GM19372 (cell line): Measurements from ENCODE around the gene PRDM10.
A peak's percentile ranks its signal among the peaks of the same experiment; 100 is the strongest.
"Not testable (repeated sequence)": the region's sequence is repeated elsewhere in the genome, so short reads cannot be mapped to it uniquely, and the experiment has no call there.

Source experiments
- ATAC-seq: cut with Tn5 transposase; IDR thresholded peaks from one replicate; pipeline ENCODE4 v1.9.1; 2021; ENCODE audit warnings: mild to moderate bottlenecking, low read depth, moderate library complexity; ENCODE audit not compliant: unreplicated experiment

PRDM10 gene, protein sequence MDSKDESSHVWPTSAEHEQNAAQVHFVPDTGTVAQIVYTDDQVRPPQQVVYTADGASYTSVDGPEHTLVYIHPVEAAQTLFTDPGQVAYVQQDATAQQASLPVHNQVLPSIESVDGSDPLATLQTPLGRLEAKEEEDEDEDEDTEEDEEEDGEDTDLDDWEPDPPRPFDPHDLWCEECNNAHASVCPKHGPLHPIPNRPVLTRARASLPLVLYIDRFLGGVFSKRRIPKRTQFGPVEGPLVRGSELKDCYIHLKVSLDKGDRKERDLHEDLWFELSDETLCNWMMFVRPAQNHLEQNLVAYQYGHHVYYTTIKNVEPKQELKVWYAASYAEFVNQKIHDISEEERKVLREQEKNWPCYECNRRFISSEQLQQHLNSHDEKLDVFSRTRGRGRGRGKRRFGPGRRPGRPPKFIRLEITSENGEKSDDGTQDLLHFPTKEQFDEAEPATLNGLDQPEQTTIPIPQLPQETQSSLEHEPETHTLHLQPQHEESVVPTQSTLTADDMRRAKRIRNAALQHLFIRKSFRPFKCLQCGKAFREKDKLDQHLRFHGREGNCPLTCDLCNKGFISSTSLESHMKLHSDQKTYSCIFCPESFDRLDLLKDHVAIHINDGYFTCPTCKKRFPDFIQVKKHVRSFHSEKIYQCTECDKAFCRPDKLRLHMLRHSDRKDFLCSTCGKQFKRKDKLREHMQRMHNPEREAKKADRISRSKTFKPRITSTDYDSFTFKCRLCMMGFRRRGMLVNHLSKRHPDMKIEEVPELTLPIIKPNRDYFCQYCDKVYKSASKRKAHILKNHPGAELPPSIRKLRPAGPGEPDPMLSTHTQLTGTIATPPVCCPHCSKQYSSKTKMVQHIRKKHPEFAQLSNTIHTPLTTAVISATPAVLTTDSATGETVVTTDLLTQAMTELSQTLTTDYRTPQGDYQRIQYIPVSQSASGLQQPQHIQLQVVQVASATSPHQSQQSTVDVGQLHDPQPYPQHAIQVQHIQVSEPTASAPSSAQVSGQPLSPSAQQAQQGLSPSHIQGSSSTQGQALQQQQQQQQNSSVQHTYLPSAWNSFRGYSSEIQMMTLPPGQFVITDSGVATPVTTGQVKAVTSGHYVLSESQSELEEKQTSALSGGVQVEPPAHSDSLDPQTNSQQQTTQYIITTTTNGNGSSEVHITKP

DNA sequence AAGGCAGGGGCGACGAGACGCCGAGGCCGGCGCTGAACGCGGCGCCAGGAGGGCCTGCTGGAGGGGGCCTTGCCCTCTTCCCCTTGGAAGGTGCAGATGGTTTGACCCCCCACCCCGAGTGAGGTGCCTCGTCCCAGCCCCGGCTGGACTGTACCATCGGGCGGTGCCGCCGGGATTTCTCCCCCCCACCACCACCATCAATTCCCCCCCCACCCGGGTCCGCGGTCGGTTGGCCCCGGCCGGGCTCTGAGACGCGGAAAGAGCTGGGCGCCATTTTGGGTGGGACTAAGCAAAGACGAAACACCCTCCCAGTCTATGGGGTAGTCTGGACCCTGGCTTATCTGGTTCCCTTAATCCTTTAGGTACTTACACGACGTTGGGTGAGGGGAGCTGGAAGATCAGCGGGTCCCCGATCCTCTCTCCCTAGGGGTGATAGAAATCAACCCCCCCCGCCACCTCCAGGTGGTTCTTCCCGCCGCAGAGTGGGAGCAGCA lies at the start of gene PRDM10:
TSS of gene PRDM10 (minus strand) at position 484 of the 494 bp plus-strand sequence. CDS start 41,871 bp downstream, outside the sequence.
- ATAC-seq = peak; percentile 39

DNA sequence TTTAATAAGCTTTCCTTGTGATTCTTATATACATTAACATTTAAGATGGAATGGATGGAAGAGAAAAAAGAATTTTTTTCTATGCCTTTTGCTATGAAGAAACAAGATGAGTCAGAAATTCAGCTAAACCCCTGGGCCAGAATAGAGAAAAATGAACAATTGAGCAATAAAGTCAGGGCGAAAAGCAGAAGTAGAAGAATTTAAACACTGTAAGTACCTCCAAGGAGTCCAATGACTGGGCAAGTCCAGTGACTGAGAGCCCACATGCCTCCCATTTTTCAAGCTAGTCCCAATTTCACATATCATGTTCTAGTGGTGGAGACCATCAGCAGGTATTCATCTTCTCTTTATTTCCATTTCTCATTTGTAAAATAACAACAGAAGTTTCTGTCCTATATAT lies 48.4 kb upstream of the PRDM10 start:
- ATAC-seq = no peak

DNA sequence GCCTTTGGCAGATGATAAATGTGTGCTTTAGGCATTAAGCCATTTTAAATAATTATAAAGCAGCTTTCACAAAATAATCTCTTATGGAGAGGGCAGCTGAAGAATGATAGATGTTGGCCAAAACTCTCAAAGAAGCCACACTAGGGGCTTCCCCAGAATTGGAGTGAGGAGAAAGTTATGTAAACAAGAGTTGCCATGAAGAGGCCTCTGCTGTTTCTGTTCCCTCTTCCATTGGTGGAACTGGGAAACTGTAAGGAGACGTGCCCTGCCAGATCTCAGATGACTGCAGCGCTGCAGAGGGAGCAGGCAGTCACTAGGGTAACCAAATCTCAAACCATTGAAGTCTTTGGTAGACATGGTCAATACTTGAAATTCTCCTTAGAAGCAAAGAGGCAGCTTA lies 47.6 kb upstream of the PRDM10 start:
- ATAC-seq = no peak

DNA sequence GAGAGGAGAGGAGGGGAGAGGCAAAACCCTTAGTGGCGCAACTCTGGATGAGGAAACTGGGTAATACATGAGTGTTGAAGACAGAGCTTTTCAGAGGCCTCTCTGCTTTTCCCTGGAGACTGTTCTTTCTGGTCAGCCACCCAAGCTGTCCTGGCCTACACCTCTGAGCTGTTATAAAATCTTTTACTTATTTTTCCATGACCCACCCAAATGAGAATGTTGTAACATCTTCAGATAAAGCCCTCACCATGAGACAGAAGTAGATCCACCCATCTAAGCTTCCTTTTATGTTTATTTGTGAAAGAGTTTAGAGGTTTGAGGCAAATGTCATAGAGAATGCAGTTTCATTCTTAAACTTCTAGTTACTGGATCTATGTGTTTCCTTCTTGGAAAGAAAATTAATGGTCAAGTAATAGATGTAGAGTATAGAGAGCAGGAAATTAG lies 46.7 kb upstream of the PRDM10 start:
- ATAC-seq = no peak

DNA sequence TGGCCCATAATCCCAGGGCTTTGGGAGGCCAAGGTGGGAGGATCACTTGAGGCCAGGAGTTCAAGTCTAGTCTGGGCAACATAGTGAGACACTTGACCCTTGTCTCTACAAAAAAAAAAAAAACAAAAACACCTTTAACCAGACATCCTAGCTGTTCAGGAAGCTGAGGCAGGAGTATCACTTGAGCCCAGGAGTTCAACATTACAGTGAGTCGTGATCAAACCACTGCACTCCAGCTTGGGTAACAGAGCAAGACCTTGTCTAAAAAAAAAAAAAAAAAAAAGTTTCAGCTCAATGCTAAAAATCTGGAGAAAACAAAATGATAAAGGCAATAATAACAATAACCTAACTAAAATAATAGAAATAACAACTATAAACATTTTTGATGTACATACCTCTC lies 44.5 kb upstream of the PRDM10 start:
- no peak for ATAC-seq

DNA sequence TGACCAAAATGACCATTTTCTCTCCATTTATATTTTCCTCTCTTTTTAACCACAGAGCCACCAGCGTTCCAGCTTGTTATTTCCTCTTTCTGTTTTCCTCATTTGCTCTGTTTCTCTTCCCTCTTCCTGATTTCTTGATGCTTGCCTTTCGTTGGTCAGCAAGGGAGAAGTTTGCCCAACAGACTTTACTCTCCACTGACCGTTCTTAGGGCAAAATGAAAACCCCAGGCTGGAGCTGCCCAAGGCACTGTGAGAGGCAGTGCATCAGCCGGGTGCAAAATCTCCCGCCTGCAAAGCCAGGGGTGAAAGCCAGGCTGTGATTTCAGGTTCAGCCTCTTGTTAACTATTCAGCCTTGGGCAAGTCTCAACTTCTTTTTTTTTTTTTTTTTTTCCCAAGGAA lies 40.9 kb upstream of the PRDM10 start:
- no peak for ATAC-seq

DNA sequence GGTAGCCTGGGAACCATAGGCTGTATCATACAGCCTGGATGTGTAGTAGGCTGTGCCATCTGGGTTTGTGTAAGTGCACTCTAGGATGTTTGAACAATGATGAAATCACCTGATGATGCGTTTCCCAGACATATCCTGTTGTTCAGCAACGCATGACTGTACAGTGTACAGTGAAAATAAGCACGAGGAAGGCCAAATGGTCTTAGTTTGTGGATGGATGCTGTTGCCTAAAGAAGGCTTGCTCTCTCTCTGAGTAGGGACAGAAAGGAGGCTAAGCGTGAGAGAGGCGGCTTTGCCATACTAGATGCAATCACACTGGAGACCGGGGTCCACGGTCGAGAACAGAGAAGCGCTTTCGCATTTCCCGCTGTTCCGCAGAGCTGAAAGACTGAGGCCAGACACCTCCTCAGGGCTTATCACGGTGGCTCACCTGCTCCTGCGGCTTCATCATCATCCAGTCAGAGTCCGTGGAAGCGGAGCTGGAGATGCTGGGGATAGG lies 39.5 kb upstream of the PRDM10 start:
- ATAC-seq = no peak

DNA sequence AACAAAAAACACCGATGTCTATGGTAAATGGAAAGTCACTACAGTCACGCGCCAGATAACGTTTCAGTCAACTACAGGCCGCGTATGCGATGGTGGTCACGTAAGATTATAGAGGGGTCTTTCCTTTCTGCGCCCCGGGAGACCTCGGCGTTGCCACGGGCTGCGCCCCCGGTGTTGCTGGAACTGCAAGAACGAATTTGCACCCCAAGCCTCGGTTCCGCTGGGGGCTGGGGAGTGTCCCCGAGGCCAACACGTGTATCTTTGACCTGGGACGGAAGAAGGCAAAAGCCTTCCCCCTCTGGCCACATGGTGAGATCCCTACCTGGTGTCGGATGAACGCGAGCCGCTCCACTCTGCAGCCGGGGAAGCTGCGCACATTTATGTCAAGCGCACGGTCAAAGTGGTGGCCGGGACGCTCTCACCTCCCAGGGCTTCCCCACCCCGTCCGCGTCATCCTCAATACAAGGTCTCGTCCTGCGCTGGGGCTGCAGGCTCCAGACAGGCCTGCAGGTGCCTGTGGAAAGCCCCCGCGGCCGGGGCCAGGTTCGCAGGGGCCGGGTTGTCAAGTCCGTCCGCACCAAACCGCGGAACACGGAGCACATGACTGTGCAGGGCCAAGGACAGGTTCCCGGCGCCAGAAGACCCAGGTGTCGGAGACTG lies 37.8 kb upstream of the PRDM10 start:
- ATAC-seq = no peak

DNA sequence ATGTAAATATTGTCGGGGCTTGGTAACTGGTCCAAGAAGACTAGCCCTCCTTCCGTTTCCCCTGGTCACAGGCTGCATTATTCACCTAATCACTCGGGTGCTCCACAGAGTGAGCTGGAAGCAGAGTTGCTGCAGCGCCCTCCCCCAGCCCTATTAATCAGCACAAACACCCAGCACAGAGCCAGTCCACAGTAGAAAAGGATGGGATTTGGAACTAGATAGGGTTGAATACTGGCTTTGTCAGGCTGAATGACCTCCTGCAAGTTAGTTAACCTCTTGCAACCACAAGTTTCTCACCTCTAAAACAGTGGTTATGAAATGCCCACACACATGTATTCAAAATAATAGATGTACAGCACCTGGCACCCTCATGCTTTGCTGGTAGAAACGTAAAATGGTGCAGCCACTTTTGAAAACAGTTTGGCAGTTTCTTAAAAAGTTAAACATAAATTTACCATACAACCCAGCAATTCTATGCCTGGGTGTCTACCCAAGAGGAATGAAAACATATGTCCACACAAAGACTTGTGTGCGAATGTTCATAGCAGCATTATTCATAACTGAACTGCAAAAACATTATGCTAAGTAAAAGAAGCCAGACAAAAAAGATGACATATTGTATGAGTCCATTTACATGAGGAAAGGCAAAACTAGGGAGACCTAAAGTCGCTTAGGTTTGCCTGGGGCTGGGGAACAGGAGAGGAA lies 35.4 kb upstream of the PRDM10 start:
- ATAC-seq = no peak

DNA sequence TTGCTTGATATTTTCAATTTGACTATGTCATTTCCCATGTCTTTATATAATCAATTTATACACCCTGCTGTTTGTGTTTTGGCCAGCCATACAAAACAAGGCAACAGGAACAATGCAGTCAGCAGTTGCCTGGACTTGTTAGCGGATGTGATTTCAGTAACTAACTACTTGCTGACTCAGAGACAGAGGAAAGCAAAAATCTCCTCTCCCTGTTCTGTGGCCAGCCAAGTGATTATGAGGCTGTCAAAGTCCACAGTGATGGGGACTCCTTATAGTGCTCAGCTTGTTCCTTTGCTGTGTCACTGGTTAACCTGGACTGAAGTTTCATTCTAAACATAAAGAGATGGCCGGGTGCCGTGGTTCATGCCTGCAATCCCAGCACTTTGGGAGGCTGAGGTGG lies 34.4 kb upstream of the PRDM10 start:
- no peak for ATAC-seq

DNA sequence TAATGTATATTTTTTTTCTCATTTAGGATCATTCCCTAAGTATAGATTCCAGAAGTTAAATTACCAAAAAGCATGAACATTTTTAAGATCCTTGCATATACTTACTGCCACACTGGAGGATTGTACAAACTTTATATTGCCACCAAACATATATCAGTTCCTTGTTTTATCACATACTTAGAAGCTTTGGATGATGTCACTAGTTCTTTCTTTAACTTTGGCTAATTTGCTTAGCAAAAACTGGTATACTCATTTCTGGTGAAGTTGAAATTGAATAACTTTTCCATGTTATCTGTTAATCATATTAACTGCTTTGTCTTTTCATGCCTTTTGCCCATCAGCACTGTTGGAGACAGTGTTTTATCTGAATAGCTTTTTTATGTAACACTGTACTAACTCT lies 31.6 kb upstream of the PRDM10 start:
- no peak for ATAC-seq

DNA sequence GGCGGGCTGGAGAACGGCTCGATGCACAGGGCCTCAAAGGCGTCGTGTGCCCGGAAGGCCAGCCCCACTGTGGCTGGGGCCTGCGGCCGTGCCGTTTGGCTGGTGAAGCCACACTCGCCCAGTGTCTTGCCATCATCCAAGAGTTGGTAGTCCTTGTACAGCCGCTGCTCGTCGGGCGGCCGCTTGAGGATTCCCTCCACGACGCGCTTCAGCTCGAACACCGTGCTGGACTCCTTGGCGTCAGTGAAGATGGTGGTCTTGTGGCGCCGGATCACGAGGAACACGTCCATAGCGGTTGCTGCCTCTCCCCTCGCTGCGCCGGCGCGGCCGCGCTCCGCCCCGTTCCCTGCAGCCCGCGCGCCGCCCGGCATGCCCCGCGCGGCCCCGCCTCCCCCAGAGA lies 30.3 kb upstream of the PRDM10 start:
- no peak for ATAC-seq

DNA sequence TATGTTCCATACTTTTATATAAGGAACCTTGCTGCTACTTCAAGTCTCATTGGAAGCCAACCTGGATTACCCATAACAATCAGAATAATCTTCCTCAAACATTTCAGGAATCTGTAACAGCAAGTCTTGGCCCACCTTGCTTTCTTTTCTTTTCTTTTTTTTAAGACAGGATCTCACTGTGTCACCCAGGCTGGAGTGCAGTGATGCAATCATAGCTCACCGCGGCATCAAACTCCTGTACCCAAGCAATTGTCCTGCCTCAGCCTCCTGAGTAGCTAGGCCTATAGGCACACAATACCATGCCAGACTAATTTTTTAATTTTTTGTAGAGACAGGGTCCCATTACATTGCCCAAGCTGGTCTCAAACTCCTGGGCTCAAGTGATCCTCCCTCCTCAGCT lies 29.3 kb upstream of the PRDM10 start:
- no peak for ATAC-seq

DNA sequence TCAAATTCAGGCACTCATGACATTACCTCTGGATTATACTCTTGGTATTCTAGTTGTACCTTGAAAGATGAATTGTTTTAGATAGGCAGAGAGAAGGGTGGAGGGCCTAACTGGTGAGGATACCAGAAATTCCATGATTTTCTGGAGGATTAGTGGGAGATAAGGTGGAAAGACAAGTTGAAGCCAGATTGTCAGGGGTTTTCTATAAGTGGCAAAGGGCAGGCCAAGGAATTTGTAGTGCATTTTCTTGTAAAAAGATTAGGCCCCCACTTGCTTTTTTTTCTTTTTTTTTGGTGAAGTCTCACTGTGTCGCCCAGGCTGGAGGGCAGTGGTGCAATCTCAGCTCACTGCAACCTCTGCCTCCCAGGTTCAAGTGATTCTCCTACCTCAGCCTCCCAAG lies 28.4 kb upstream of the PRDM10 start:
- ATAC-seq = no peak

DNA sequence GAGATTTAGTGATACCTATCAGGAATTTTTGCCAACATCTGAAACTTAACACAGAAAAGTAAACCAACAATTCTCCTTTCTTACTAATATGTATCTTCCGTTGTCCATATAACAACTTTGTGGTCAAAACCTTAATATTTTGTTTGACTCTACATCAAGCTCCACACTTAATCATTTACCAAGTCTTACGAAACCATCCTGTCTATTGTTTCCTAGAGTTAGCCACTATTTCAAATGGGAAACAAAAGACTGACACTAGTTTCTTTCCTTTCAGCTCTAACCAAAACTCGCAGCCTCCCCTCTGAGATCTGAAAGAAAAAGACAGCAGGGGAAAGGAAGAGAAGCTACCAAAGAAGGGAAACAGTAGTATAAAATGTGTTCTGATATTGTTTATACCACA lies 26.5 kb upstream of the PRDM10 start:
- no peak for ATAC-seq

DNA sequence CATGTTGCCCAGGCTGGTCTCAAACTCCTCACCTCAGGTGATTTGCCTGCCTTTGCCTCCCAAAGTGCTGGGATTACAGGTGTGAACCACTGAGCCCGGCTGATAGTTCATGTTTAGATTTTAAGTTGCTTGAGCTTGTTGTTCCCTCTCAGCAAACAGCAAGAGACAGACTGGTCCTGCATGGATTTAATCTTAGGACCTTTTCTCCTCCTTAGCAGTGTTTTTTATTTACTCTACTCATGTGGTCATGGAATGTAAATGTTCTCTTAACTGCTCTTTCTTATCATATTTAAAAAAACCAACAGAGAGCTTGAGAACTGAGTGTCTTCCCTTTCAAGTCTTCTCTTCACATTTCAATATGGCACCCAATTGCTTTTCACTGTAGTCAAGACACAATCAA lies 22.7 kb upstream of the PRDM10 start:
- ATAC-seq = no peak

DNA sequence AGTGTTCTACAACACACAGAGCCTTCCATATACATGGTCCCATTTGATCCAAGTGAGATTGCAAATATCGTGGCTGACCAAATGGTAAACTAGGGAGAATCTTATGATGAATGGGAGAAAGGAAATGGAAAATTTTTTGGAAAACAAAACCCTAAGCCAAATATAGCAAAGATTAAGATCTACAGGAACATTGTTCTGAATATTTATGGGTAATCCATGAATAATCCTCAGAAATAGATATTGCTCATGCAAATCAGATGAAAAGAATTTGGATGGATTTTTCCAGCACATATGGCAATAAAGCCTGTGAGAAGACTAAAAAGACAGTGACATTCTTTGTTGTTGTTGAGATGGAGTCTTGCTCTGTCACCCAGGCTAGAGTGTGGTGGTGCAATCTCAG lies 21.7 kb upstream of the PRDM10 start:
- no peak for ATAC-seq

DNA sequence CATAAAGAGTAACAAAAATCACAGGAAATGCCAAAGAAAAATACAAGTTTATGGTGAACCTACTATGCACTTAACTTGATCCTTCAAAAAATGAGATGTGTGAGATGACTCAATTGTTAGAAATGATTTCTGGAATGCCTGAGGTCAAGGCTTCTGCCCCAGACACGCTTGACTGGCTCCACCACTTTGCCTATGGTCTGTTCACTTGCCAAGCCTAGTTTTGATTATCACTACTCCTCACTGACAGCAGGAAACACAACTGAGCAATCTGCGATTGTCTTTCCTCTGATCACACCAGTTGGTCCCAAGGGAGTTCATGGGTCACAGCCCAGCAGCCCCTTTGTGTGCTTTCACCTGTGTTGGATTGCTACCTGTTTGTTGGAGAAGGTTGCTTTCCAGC lies 20.6 kb upstream of the PRDM10 start:
- peak; percentile 84 for ATAC-seq

DNA sequence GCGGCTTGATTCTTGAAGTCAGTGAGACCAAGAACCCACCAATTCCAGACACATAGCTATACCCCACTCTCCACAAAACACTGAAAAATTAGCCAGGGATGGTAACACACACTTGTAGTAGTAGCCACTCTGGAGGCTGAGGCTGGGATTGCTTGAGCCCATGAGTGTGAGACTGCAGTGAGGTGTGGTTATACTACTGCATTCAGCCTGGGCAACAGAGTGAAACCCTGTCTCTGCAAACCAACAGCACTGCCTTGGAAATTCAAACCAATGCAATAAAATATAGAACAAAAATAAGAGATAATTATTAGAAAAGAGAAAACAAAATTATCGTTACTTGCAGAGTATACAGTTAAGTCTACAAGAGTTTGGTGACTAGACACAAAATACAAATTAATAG lies 20.2 kb upstream of the PRDM10 start:
- ATAC-seq = peak; percentile 32

DNA sequence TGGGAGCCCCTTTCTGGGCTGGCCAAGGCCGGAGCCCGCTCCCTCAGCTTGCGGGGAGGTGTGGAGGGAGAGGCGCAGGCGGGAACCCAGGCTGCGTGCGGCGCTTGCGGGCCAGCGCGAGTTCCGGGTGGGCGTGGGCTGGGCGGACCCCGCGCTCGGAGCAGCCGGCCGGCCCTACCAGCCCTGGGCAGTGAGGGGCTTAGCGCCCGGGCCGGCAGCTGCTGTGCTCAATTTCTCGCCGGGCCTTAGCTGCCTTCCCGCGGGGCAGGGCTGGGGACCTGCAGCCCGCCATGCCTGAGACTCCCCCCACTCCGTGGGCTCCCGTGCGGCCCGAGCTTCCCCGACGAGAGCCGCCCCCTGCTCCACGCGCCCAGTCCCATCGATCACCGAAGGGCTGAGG lies 19.0 kb upstream of the PRDM10 start:
- not testable (repeated sequence) for ATAC-seq
